K562 (cell line): ENCODE measurements around the gene RAG2. TPM values are rescaled to one million over a fixed set of nuclear protein-coding genes. Genes with fewer than 3 reads are reported as not detected.
A peak's percentile ranks its signal among the peaks of the same experiment; 100 is the strongest.

Experiments
- CEBPG ChIP-seq, 3 experiments: fragments of 200-800 bp in 1 of 3; sonication (Bioruptor generic) in 1 of 3; sonication (generic) in 1 of 3; formaldehyde crosslinking in 1 of 3; IDR thresholded peaks in 2 of 3; conservative IDR thresholded peaks in 1 of 3; 2 replicates each; pipeline versions ENCODE4 v1.6.1 to v1.8.0; 2016 to 2022; ENCODE audit warnings: missing compliant biosample characterization in 2 of 3, missing genetic modification characterization in 2 of 3, mild to moderate bottlenecking in 1 of 3, missing genetic modification reagents in 1 of 3
- HCFC1 ChIP-seq: IDR thresholded peaks from 2 replicates; pipeline ENCODE4 v1.6.1; 2012; ENCODE audit warnings: low read depth, low read length, improper control_type of control experiment
- KLF1 ChIP-seq: fragments of 450-650 bp; IDR thresholded peaks from 2 replicates; pipeline ENCODE4 v1.6.1; 2016; ENCODE audit warnings: missing genetic modification characterization, missing compliant biosample characterization
- MAFG ChIP-seq: fragments of 450-650 bp; conservative IDR thresholded peaks from 2 replicates; pipeline ENCODE4 v1.6.1; 2016; ENCODE audit warnings: missing genetic modification characterization, missing compliant biosample characterization
- MAZ ChIP-seq, 2 experiments: fragments of 450-650 bp in 1 of 2; sonication (generic) in 1 of 2; formaldehyde crosslinking; IDR thresholded peaks in 1 of 2; conservative IDR thresholded peaks in 1 of 2; 2 replicates each; pipeline versions ENCODE4 v1.4.0 to v1.5.0; 2020; ENCODE audit warnings: mild to moderate bottlenecking in 1 of 2, missing genetic modification reagents in 1 of 2
- NR2C2 ChIP-seq, 2 experiments: fragments of 200-800 bp in 1 of 2; sonication (Bioruptor generic) in 1 of 2; sonication (generic) in 1 of 2; formaldehyde crosslinking in 1 of 2; IDR thresholded peaks; 2 replicates each; pipeline versions ENCODE4 v1.6.1 to v1.8.0; 2016 to 2022; ENCODE audit warnings: mild to moderate bottlenecking in 1 of 2, missing compliant biosample characterization in 1 of 2, missing genetic modification characterization in 1 of 2, missing genetic modification reagents in 1 of 2
- SMAD3 ChIP-seq: fragments of 450-650 bp; formaldehyde crosslinking; conservative IDR thresholded peaks from 2 replicates; pipeline ENCODE4 v1.4.0; 2020; ENCODE audit warnings: mild to moderate bottlenecking
- SMARCC2 ChIP-seq: fragments of 450-650 bp; IDR thresholded peaks from 2 replicates; pipeline ENCODE4 v1.6.1; 2017; ENCODE audit warnings: antibody characterized with exemption, moderate library complexity, mild to moderate bottlenecking, low read depth
- TRIM24 ChIP-seq, 2 experiments: fragments of 450-650 bp; IDR thresholded peaks; 2 replicates each; pipeline ENCODE4 v1.6.1; 2016
- ZBTB11 ChIP-seq, 3 experiments: fragments of 200-800 bp in 1 of 3; fragments of 250-450 bp in 1 of 3; fragments of 450-650 bp in 1 of 3; sonication (Bioruptor Pico) in 1 of 3; sonication (Bioruptor generic) in 1 of 3; formaldehyde crosslinking in 1 of 3; IDR thresholded peaks; 2 replicates each; pipeline versions ENCODE4 v1.6.1 to v1.8.0; 2016 to 2022; ENCODE audit warnings: mild to moderate bottlenecking in 2 of 3, missing genetic modification characterization in 2 of 3, missing compliant biosample characterization in 1 of 3, moderate library complexity in 1 of 3
- ZNF584 ChIP-seq: fragments of 200-800 bp; sonication (Bioruptor generic); IDR thresholded peaks from 2 replicates; pipeline ENCODE4 v1.6.1; 2016; ENCODE audit warnings: low read depth, mild to moderate bottlenecking, missing genetic modification characterization, missing compliant biosample characterization
- ZNF830 ChIP-seq: fragments of 250-450 bp; sonication (Bioruptor Pico); IDR thresholded peaks from 2 replicates; pipeline ENCODE4 v1.5.0; 2021; ENCODE audit warnings: mild to moderate bottlenecking
- polyA plus RNA-seq, 8 experiments: library from polyadenylated mRNA; depleted of rRNA in 4 of 8; stranded (reverse) in 5 of 8; unstranded in 3 of 8; fragments of >200 nt; fragmentation: Nextera tagmentation in 2 of 8; fragmentation: Illumina TruSeq in 1 of 8; extraction: Ambion mirVana in 2 of 8; extraction: Trizol in 1 of 8; gene quantifications; 2 replicates each; pipeline versions ENCODE4 v1.2.1 to v1.2.3, GENCODE V29; 2011 to 2014; ENCODE audit warnings: inconsistent platforms in 1 of 8, missing spikeins in 1 of 8
- total RNA-seq, 7 experiments: library from RNA; depleted of rRNA in 6 of 7; stranded (reverse); fragments of >200 nt in 6 of 7; fragmentation: Illumina TruSeq in 2 of 7; extraction: Trizol in 2 of 7; gene quantifications; 2 replicates each; pipeline versions ENCODE4 v1.2.1 to v1.2.3, GENCODE V29; 2011 to 2021; ENCODE audit warnings: low replicate concordance in 1 of 7
- TF ChIP-seq, protein P1 (sequence below): fragments of 450-650 bp; IDR thresholded peaks from 2 replicates; pipeline ENCODE4 v1.6.1; 2016; ENCODE audit warnings: missing biosample characterization, missing genetic modification characterization
- TF ChIP-seq, protein P2 (sequence below): fragments of 450-650 bp; conservative IDR thresholded peaks from 2 replicates; pipeline ENCODE4 v1.6.1; 2016; ENCODE audit warnings: missing genetic modification characterization, low read depth, mild to moderate bottlenecking, missing compliant biosample characterization, moderate library complexity
- TF ChIP-seq, protein P3 (sequence below): sonication (generic); IDR thresholded peaks from 2 replicates; pipeline ENCODE4 v1.6.1; 2016
- TF ChIP-seq, protein P4 (sequence below): sonication (generic); formaldehyde crosslinking; IDR thresholded peaks from 2 replicates; pipeline ENCODE4 v1.5.0; 2020; ENCODE audit warnings: missing genetic modification reagents

The RAG2 gene
- total and polyA plus RNA-seq, 9 of the 15 experiments (the other 6 are each of a cell fraction or from before 2014, with no cell fraction given), result 0.06 to 2.7 (median 0.26) TPM; not detected in 3

- TF ChIP-seq ZBTB11 (CRISPR knock-in tag; IDR thresholded peaks at IDR 0.05), result peak; percentile 94 to 99 (median 99)
- peak; percentile 98 for TF ChIP-seq HCFC1
- TF ChIP-seq, protein P1, sequence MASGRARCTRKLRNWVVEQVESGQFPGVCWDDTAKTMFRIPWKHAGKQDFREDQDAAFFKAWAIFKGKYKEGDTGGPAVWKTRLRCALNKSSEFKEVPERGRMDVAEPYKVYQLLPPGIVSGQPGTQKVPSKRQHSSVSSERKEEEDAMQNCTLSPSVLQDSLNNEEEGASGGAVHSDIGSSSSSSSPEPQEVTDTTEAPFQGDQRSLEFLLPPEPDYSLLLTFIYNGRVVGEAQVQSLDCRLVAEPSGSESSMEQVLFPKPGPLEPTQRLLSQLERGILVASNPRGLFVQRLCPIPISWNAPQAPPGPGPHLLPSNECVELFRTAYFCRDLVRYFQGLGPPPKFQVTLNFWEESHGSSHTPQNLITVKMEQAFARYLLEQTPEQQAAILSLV (tag), result 0 out of 2 replicates have a peak, but pooled peaks have one; percentile 54
- TF ChIP-seq ZNF584 (CRISPR knock-in tag), result peak; percentile 83; the same call in 1 of the 2 replicates
- TF ChIP-seq, protein P2, sequence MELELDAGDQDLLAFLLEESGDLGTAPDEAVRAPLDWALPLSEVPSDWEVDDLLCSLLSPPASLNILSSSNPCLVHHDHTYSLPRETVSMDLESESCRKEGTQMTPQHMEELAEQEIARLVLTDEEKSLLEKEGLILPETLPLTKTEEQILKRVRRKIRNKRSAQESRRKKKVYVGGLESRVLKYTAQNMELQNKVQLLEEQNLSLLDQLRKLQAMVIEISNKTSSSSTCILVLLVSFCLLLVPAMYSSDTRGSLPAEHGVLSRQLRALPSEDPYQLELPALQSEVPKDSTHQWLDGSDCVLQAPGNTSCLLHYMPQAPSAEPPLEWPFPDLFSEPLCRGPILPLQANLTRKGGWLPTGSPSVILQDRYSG, result peak; percentile 94
- TF ChIP-seq KLF1 (tag), result no peak
- TF ChIP-seq, protein P3, sequence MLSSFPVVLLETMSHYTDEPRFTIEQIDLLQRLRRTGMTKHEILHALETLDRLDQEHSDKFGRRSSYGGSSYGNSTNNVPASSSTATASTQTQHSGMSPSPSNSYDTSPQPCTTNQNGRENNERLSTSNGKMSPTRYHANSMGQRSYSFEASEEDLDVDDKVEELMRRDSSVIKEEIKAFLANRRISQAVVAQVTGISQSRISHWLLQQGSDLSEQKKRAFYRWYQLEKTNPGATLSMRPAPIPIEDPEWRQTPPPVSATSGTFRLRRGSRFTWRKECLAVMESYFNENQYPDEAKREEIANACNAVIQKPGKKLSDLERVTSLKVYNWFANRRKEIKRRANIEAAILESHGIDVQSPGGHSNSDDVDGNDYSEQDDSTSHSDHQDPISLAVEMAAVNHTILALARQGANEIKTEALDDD, result peak; percentile 28; the same call in 1 of the 2 replicates
- TF ChIP-seq CEBPG (CRISPR knock-in tag; IDR thresholded peaks at IDR 0.05), result no peak
- TF ChIP-seq CEBPG (tag; conservative IDR thresholded peaks at IDR 0.05 in 1 of 2, IDR thresholded peaks at IDR 0.05 in 1 of 2), result peak in 1 of 2 experiments; percentile 52; a peak in 2 of 4 replicates
- TF ChIP-seq TRIM24 (IDR thresholded peaks at IDR 0.05), result peak in 1 of 2 experiments; percentile 97; a peak in 2 of 4 replicates
- peak; percentile 92 for TF ChIP-seq SMAD3 (CRISPR knock-in tag)
- peak; percentile 66 for TF ChIP-seq MAFG
- no peak for TF ChIP-seq NR2C2 (CRISPR knock-in tag; IDR thresholded peaks at IDR 0.05)
- TF ChIP-seq NR2C2 (tag; IDR thresholded peaks at IDR 0.05), result peak; percentile 72
- TF ChIP-seq SMARCC2, result no peak
- TF ChIP-seq, protein P4, sequence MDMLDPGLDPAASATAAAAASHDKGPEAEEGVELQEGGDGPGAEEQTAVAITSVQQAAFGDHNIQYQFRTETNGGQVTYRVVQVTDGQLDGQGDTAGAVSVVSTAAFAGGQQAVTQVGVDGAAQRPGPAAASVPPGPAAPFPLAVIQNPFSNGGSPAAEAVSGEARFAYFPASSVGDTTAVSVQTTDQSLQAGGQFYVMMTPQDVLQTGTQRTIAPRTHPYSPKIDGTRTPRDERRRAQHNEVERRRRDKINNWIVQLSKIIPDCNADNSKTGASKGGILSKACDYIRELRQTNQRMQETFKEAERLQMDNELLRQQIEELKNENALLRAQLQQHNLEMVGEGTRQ (CRISPR knock-in tag), result peak; percentile 22; the same call in 1 of the 2 replicates
- peak; percentile 31 to 51; a peak in 2 of 4 replicates for TF ChIP-seq MAZ (CRISPR knock-in tag; conservative IDR thresholded peaks at IDR 0.05 in 1 of 2, IDR thresholded peaks at IDR 0.05 in 1 of 2)
- no peak for TF ChIP-seq ZNF830 (CRISPR knock-in tag)
These were observed 3.6 kb downstream of the RAG2 start, which contains the start of gene IFTAP (continued) for GRCh38 chr11:36594316-36594989.
